SK-N-SH treated with all-trans-retinoic acid at 6 μM for 48 hours (cell line): Measurements from ENCODE around the gene CAMKMT.

ENCODE experiments used
- CREB5 ChIP-seq: fragments of 250-450 bp; sonication (Bioruptor Pico); IDR thresholded peaks from 2 replicates; pipeline ENCODE4 v1.5.1; 2020; ENCODE audit warnings: low read depth, mild to moderate bottlenecking, moderate library complexity
- PATZ1 ChIP-seq: fragments of 250-450 bp; sonication (Bioruptor Pico); IDR thresholded peaks from 2 replicates; pipeline ENCODE4 v1.8.0; 2020; ENCODE audit warnings: mild to moderate bottlenecking, moderate library complexity, borderline replicate concordance
- ZNF70 ChIP-seq: fragments of 450-650 bp; formaldehyde crosslinking; IDR thresholded peaks from 2 replicates; pipeline ENCODE4 v1.5.0; 2020; ENCODE audit warnings: mild to moderate bottlenecking, moderate library complexity

GRCh38 chr2:44398243-44398897, 36.6 kb downstream of the CAMKMT start:
- no peak for TF ChIP-seq ZNF70 (CRISPR knock-in tag)
- no peak for TF ChIP-seq CREB5 (CRISPR knock-in tag)
- no peak for TF ChIP-seq PATZ1 (CRISPR knock-in tag)
